Mononuclear cell (primary cell): Measurements from ENCODE around the gene ATP6V1C2. TPM values are rescaled to one million over a fixed set of nuclear protein-coding genes. Genes with fewer than 3 reads are reported as not detected.

Source experiments
- total RNA-seq: library from RNA; depleted of rRNA; stranded (reverse); fragments of >200 nt; gene quantifications from one replicate; pipeline ENCODE4 v1.2.3, GENCODE V29; 2012

ATP6V1C2 gene
- total RNA-seq, 1 donor: not detected

Other genes starting within 250 kb of the ATP6V1C2 start
- gene NOL10, start 31.7 kb upstream of the ATP6V1C2 start, total RNA-seq: 33.9 TPM
- gene PDIA6, start 91.2 kb downstream of the ATP6V1C2 start, total RNA-seq: 58.7 TPM
- not detected for gene KCNF1, start 190.3 kb downstream of the ATP6V1C2 start, total RNA-seq